Lower leg skin (tissue), 3 donors: Measurements from ENCODE around the gene GCSAML.

Source experiments
- POLR2A ChIP-seq, 2 donors: fragments of 450-650 bp; IDR thresholded peaks; one replicate each; pipeline ENCODE4 v1.6.1; 2016 to 2017; ENCODE audit warnings: antibody characterized with exemption in 2 of 2, mild to moderate bottlenecking in 1 of 2, moderate library complexity in 1 of 2
- TF ChIP-seq, protein P1 (sequence below), 3 donors: fragments of 450-650 bp; IDR thresholded peaks; one replicate each; pipeline ENCODE4 v1.5.1; 2016; ENCODE audit warnings: antibody characterized with exemption in 3 of 3, mild to moderate bottlenecking in 3 of 3, moderate library complexity in 2 of 3

GRCh38 chr1:247518613-247518891 lies 30.4 kb upstream of the GCSAML start:
- TF ChIP-seq, protein P1, sequence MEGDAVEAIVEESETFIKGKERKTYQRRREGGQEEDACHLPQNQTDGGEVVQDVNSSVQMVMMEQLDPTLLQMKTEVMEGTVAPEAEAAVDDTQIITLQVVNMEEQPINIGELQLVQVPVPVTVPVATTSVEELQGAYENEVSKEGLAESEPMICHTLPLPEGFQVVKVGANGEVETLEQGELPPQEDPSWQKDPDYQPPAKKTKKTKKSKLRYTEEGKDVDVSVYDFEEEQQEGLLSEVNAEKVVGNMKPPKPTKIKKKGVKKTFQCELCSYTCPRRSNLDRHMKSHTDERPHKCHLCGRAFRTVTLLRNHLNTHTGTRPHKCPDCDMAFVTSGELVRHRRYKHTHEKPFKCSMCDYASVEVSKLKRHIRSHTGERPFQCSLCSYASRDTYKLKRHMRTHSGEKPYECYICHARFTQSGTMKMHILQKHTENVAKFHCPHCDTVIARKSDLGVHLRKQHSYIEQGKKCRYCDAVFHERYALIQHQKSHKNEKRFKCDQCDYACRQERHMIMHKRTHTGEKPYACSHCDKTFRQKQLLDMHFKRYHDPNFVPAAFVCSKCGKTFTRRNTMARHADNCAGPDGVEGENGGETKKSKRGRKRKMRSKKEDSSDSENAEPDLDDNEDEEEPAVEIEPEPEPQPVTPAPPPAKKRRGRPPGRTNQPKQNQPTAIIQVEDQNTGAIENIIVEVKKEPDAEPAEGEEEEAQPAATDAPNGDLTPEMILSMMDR (IDR thresholded peaks at IDR 0.05) = no peak
- TF ChIP-seq POLR2A (IDR thresholded peaks at IDR 0.05) = no peak
